KMS-11 (cell line): Measurements from ENCODE around the gene KBTBD4.

ENCODE experiments used
- H2AFZ ChIP-seq: fragments of 200-600 bp; sonication (generic); 2 replicates; pipeline ENCODE4 v1.6.1; 2016; ENCODE audit warnings: antibody characterized with exemption, mixed run types, low read depth
- H3K27ac ChIP-seq: fragments of 200-600 bp; sonication (generic); 2 replicates; pipeline ENCODE4 v1.6.1; 2016; ENCODE audit warnings: mild to moderate bottlenecking, mixed run types
- H3K27me3 ChIP-seq: fragments of 200-600 bp; sonication (generic); 2 replicates; pipeline ENCODE4 v1.6.1; 2017; ENCODE audit warnings: mild to moderate bottlenecking, low read depth, mixed run types, moderate library complexity; ENCODE audit not compliant: insufficient read depth
- H3K36me3 ChIP-seq: fragments of 200-600 bp; sonication (generic); 2 replicates; pipeline ENCODE4 v1.6.1; 2017; ENCODE audit warnings: mild to moderate bottlenecking, mixed run types; ENCODE audit not compliant: insufficient read depth
- H3K4me1 ChIP-seq: fragments of 200-600 bp; sonication (generic); 2 replicates; pipeline ENCODE4 v1.6.1; 2016; ENCODE audit warnings: mild to moderate bottlenecking, low read depth, mixed run types; ENCODE audit not compliant: poor library complexity, severe bottlenecking
- H3K4me2 ChIP-seq: fragments of 200-600 bp; sonication (generic); 2 replicates; pipeline ENCODE4 v1.7.0; 2016; ENCODE audit warnings: mild to moderate bottlenecking, mixed run types
- H3K4me3 ChIP-seq: fragments of 200-600 bp; sonication (generic); IDR thresholded peaks from 2 replicates; pipeline ENCODE4 v1.6.1; 2017; ENCODE audit warnings: low read depth, low read length, mixed read lengths; ENCODE audit not compliant: insufficient read depth
- H3K79me2 ChIP-seq: fragments of 200-600 bp; sonication (generic); 2 replicates; pipeline ENCODE4 v1.6.1; 2016; ENCODE audit warnings: low read depth, mixed run types; ENCODE audit not compliant: insufficient read depth
- H3K9ac ChIP-seq: fragments of 200-600 bp; sonication (generic); 2 replicates; pipeline ENCODE4 v1.6.1; 2016; ENCODE audit warnings: mild to moderate bottlenecking, mixed run types
- H4K20me1 ChIP-seq: fragments of 200-600 bp; sonication (generic); 2 replicates; pipeline ENCODE4 v1.6.1; 2016; ENCODE audit warnings: mild to moderate bottlenecking, mixed run types; ENCODE audit not compliant: insufficient read depth
- TF ChIP-seq, protein P1 (sequence below): fragments of 200-600 bp; sonication (generic); conservative IDR thresholded peaks from 2 replicates; pipeline ENCODE4 v1.6.1; 2017; ENCODE audit warnings: low read depth, mild to moderate bottlenecking, antibody characterized with exemption, low read length, moderate library complexity, mixed read lengths

Gene KBTBD4

DNA sequence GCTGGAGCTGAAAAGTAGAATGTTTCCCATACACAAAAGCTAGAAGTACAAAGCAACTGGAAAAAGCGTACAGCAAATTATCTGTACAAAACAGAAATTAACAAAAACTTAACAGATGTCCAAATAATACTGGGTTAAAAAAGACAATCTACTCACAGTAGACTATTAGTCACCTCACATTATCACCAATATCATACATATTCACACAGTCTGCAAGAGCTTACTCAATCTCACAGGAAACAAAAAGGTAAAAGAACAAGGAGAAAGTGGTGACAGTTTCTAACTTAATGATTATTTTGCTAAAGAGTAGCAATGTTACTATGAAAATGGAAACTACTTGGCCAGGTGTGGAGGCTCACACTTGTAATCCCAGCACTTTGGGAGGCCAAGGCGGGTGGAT lies 37.7 kb downstream of the KBTBD4 start:
- Histone ChIP-seq H3K9ac (no peak overlapping the region), H4K20me1 (peaks cover 54% of the 10 kb centered on the region), H3K4me3 (no peak overlapping the region), H3K27me3 (no peaks in the 10 kb centered on the region), H3K4me1 (peaks cover 35% of the 10 kb centered on the region), H3K36me3 (0 out of 2 replicates have a peak, but pooled peaks cover under 1% of the 10 kb centered on the region), H3K4me2 (no peak overlapping the region), H2AFZ (no peak overlapping the region), H3K79me2 (peaks cover 97% of the 10 kb centered on the region), H3K27ac (no peak overlapping the region)
- TF ChIP-seq, protein P1, sequence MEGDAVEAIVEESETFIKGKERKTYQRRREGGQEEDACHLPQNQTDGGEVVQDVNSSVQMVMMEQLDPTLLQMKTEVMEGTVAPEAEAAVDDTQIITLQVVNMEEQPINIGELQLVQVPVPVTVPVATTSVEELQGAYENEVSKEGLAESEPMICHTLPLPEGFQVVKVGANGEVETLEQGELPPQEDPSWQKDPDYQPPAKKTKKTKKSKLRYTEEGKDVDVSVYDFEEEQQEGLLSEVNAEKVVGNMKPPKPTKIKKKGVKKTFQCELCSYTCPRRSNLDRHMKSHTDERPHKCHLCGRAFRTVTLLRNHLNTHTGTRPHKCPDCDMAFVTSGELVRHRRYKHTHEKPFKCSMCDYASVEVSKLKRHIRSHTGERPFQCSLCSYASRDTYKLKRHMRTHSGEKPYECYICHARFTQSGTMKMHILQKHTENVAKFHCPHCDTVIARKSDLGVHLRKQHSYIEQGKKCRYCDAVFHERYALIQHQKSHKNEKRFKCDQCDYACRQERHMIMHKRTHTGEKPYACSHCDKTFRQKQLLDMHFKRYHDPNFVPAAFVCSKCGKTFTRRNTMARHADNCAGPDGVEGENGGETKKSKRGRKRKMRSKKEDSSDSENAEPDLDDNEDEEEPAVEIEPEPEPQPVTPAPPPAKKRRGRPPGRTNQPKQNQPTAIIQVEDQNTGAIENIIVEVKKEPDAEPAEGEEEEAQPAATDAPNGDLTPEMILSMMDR: no peak

DNA sequence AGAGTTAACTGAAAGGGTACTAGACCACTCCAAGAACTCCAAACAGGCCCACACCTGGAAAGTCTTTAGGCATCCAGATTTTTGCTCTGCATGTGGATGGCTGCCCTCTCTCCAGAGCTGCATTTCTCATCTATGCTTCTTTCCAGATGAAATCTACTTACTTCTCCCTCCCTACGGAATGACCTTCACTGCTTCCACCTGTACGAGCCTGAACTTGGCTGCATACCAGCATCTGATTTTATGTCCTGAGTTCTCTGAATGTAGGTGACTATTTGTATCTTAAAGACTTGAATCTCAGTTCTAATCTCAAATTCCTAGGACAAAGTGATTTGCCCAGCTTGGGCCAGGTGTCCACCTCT lies 39.1 kb downstream of the KBTBD4 start:
- no peak overlapping the region for H3K4me3 ChIP-seq
- 0 out of 2 replicates have a peak, but pooled peaks cover 3% of the 10 kb centered on the region for H3K36me3 ChIP-seq
- H3K4me1 ChIP-seq: peaks cover 36% of the 10 kb centered on the region
- H3K4me2 ChIP-seq: no peak overlapping the region
- H3K9ac ChIP-seq: no peak overlapping the region
- peaks cover 54% of the 10 kb centered on the region for H4K20me1 ChIP-seq
- TF ChIP-seq, protein P1: no peak
- H3K79me2 ChIP-seq: peaks cover 100% of the 10 kb centered on the region
- H3K27ac ChIP-seq: no peak overlapping the region
- H3K27me3 ChIP-seq: no peaks in the 10 kb centered on the region
- H2AFZ ChIP-seq: no peak overlapping the region

DNA sequence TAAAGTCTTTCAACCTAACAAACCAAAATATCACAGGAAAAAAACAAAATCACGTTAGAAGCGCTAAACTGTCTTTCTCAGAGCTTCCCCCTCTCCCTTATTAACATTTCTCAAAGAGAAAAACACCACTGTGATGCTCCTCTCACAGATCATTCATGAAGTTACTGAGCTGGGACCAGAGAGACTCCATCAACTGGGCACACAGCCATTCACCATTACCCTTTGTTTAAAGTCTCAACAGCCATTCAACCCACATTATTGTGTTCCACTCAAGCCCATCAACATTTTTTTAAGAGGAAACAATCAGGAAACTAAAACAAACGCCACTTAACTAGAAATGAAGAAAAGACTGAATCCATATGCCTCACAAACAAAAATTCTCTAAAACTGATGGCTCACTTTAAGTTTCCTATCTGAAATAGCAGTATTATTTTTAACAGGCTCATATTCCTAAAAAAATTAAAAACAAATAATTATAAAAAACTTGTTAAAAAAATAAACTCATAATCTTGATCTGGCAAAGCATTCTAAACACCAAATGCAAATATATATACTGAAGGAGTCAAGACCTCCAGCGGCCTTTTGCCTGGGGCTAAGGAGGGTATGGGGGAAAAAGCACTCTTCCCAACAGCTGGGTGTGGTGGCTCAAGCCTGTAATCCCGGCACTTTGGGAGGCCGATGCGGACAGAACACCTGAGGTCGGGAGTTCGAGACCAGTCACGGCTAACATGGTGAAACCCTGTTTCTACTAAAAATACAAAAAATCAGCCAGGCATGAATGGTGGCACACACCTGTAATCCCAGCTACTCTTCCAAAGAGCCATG lies 39.8 kb downstream of the KBTBD4 start:
- Histone ChIP-seq H3K27ac (no peak overlapping the region), H3K79me2 (peaks cover 100% of the 10 kb centered on the region), H3K9ac (no peak overlapping the region), H3K27me3 (no peaks in the 10 kb centered on the region), H3K4me1 (peaks cover 38% of the 10 kb centered on the region), H3K4me3 (no peak overlapping the region), H3K4me2 (no peak overlapping the region), H2AFZ (no peak overlapping the region), H4K20me1 (peaks cover 51% of the 10 kb centered on the region), H3K36me3 (0 out of 2 replicates have a peak, but pooled peaks cover 3% of the 10 kb centered on the region)
- TF ChIP-seq, protein P1: no peak

DNA sequence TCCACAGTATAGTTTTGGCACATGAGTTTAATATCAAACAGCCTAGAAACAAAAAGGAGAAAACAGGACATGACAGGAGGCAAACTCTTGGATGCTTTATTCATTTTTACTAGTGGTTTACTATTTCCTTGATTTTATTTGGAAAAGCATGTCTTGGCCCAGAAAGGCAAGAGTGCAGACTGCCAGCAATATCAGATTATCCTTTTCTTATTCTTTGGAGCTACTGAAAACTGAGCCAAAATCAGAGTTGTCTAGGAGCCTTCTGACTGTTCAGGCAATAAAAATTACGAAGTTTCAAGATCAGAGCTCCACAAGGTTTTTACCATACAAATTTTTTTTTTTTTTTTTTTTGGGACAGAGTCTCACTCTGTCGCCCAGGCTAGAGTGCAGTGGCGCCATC lies 41.9 kb downstream of the KBTBD4 start:
- Histone ChIP-seq H3K4me3 (no peak overlapping the region), H3K79me2 (peaks cover 100% of the 10 kb centered on the region), H3K27ac (no peak overlapping the region), H3K4me1 (peaks cover 50% of the 10 kb centered on the region), H2AFZ (no peak overlapping the region), H4K20me1 (peaks cover 47% of the 10 kb centered on the region), H3K4me2 (no peak overlapping the region), H3K9ac (no peak overlapping the region), H3K27me3 (no peaks in the 10 kb centered on the region), H3K36me3 (0 out of 2 replicates have a peak, but pooled peaks cover 3% of the 10 kb centered on the region)
- TF ChIP-seq, protein P1: no peak
